Endothelial cell of umbilical vein (primary cell): ENCODE measurements around the gene SPINK6. TPM values are rescaled to one million over a fixed set of nuclear protein-coding genes. Genes with fewer than 3 reads are reported as not detected.

ENCODE experiments used
- BruUV-seq: library from RNA; stranded (reverse); fragments of 400-500 nt; replicated peaks from 2 replicates; lab custom pipeline; 2021; lab: Mats Ljungman, UMichigan
- CTCF ChIA-PET: fragments of 300-600, 350-600 bp; sonication (Branson Sonifier 250); formaldehyde crosslinking; loops from one replicate; lab custom pipeline; 2021; ENCODE audit warnings: antibody characterized with exemption, inconsistent platforms; lab: Charles Lee
- POLR2A ChIA-PET: fragments of 300-600, 350-600 bp; sonication (Branson Sonifier 250); formaldehyde crosslinking; loops from one replicate; lab custom pipeline; 2021; ENCODE audit warnings: antibody characterized with exemption, inconsistent platforms; lab: Charles Lee
- DNase-seq: peaks from one replicate; pipeline ENCODE4 v3.0.0-alpha.2; 2011; ENCODE audit warnings: low read depth, low spot score
- FAIRE-seq: peaks from 2 replicates; lab custom pipeline; 2011; peaks lifted over from hg19 to GRCh38; lab: Jason Lieb, UNC
- H2AFZ ChIP-seq: 2 replicates; pipeline ENCODE4 v1.6.0; 2012; ENCODE audit warnings: low read depth, low read length, control low read depth, inconsistent platforms
- H3K27ac ChIP-seq: 2 replicates; pipeline ENCODE4 v1.5.1; 2011; ENCODE audit warnings: low read depth, mild to moderate bottlenecking, control low read depth, low read length, moderate library complexity; ENCODE audit not compliant: insufficient read depth
- H3K27me3 ChIP-seq, 2 experiments: 2 replicates each; pipeline versions ENCODE4 v1.6.0 to v1.6.1; 2011; ENCODE audit warnings: low read length in 2 of 2, mixed read lengths in 1 of 2; ENCODE audit not compliant: control insufficient read depth in 2 of 2, insufficient read depth in 2 of 2
- H3K36me3 ChIP-seq, 2 experiments: 2 replicates in 1 of 2; 3 replicates in 1 of 2; pipeline ENCODE4 v1.5.1; 2011; ENCODE audit warnings: low read length in 2 of 2, mild to moderate bottlenecking in 1 of 2, moderate library complexity in 1 of 2; ENCODE audit not compliant: control insufficient read depth in 2 of 2, insufficient read depth in 2 of 2; ENCODE audit errors: extremely low read depth in 1 of 2
- H3K4me1 ChIP-seq: 3 replicates; pipeline ENCODE4 v1.5.1; 2011; ENCODE audit warnings: mild to moderate bottlenecking, low read length; ENCODE audit not compliant: control insufficient read depth, insufficient read depth; ENCODE audit errors: extremely low read depth
- H3K4me2 ChIP-seq: 2 replicates; pipeline ENCODE4 v1.6.1; 2011; ENCODE audit warnings: low read length, control low read depth, mixed read lengths; ENCODE audit not compliant: insufficient read depth
- H3K4me3 ChIP-seq, 3 experiments: fragments of 200-600 bp in 1 of 3; sonication (generic), shearing (Covaris generic) in 1 of 3; replicated peaks in 1 of 3; 2 replicates each; pipeline ENCODE4 v1.5.1; 2011 to 2016; ENCODE audit warnings: control low read depth in 3 of 3, low read length in 3 of 3, mild to moderate bottlenecking in 2 of 3, inconsistent platforms in 1 of 3, low read depth in 1 of 3, moderate library complexity in 1 of 3; ENCODE audit not compliant: insufficient read depth in 1 of 3
- H3K79me2 ChIP-seq: 2 replicates; pipeline ENCODE4 v1.6.0; 2012; ENCODE audit warnings: low read length, inconsistent platforms; ENCODE audit not compliant: control insufficient read depth, insufficient read depth
- H3K9ac ChIP-seq: replicated peaks from 2 replicates; pipeline ENCODE3; 2011; ENCODE audit warnings: low read length, control low read depth; ENCODE audit not compliant: insufficient read depth; ENCODE audit errors: extremely low read depth
- H3K9me1 ChIP-seq: replicated peaks from 3 replicates; pipeline ENCODE4 v1.6.0; 2011; ENCODE audit warnings: mild to moderate bottlenecking, low read length; ENCODE audit not compliant: control insufficient read depth, insufficient read depth; ENCODE audit errors: extremely low read depth
- H3K9me3 ChIP-seq: replicated peaks from 2 replicates; pipeline ENCODE4 v1.5.1; 2012; ENCODE audit warnings: low read length, inconsistent platforms; ENCODE audit not compliant: control insufficient read depth, insufficient read depth
- H4K20me1 ChIP-seq: replicated peaks from 2 replicates; pipeline ENCODE3; 2011; ENCODE audit warnings: mild to moderate bottlenecking, low read length; ENCODE audit not compliant: control insufficient read depth, insufficient read depth; ENCODE audit errors: extremely low read depth
- EZH2 ChIP-seq: IDR thresholded peaks from 2 replicates; pipeline ENCODE4 v1.6.1; 2012; ENCODE audit warnings: borderline replicate concordance, low read depth, mild to moderate bottlenecking, moderate library complexity, low read length, inconsistent platforms; ENCODE audit not compliant: severe bottlenecking
- FOS ChIP-seq: IDR thresholded peaks from 2 replicates; pipeline ENCODE4 v1.6.1; 2011; ENCODE audit warnings: mild to moderate bottlenecking, low read length, moderate library complexity, borderline replicate concordance; ENCODE audit not compliant: insufficient read depth
- GATA2 ChIP-seq: IDR thresholded peaks from 2 replicates; pipeline ENCODE4 v1.7.0; 2011; ENCODE audit warnings: low read depth, mild to moderate bottlenecking, moderate library complexity, mixed read lengths, low read length; ENCODE audit not compliant: insufficient read length, insufficient read depth
- JUN ChIP-seq: IDR thresholded peaks from 2 replicates; pipeline ENCODE4 v1.6.1; 2011; ENCODE audit warnings: borderline replicate concordance, low read depth; ENCODE audit not compliant: insufficient read length, insufficient read depth
- POLR2A ChIP-seq: IDR thresholded peaks from 2 replicates; pipeline ENCODE4 v1.6.1; 2012; ENCODE audit warnings: low read depth, mild to moderate bottlenecking, control low read depth, low read length
- POLR2AphosphoS5 ChIP-seq: IDR thresholded peaks from 2 replicates; pipeline ENCODE4 v1.6.1; 2012; ENCODE audit warnings: low read depth, mild to moderate bottlenecking, control low read depth, low read length, moderate library complexity; ENCODE audit not compliant: insufficient read depth
- dilution Hi-C: fragments of 300-500 bp; cut with MboI; formaldehyde crosslinking; loops from one replicate; pipeline ENCODE4 v1.15.0; 2019; ENCODE audit warnings: low sequenced_read_pairs; ENCODE audit not compliant: extremely low pct_ligation_motif_present
- intact Hi-C: fragments of 100-400 bp; cut with micrococcal nuclease; formaldehyde crosslinking; loops from one replicate; pipeline ENCODE4 v1.10.0; 2022
- polyA plus RNA-seq, 4 experiments: library from polyadenylated mRNA; depleted of rRNA in 3 of 4; stranded (reverse) in 3 of 4; unstranded in 1 of 4; fragments of >200 nt; gene quantifications; 2 replicates each; pipeline versions ENCODE4 v1.2.1 to v1.2.3, GENCODE V29; 2011 to 2012; ENCODE audit warnings: missing spikeins in 1 of 4
- total RNA-seq: library from RNA; stranded (reverse); gene quantifications from 2 replicates; pipeline ENCODE4 v1.2.3, GENCODE V29; 2021
- TF ChIP-seq, protein P1 (sequence below): IDR thresholded peaks from 2 replicates; pipeline ENCODE4 v1.6.1; 2011; ENCODE audit not compliant: insufficient read depth, insufficient read length

SPINK6 gene
- total and polyA plus RNA-seq, 2 donors (not counting 3 experiments of a cell fraction or from before 2014, with no cell fraction given) = not detected

- DNase-seq (no peak), FAIRE-seq (no peak)
- dilution Hi-C loops (no loop called here), intact Hi-C loops (no loop called here)
- Histone ChIP-seq H3K27me3 (no peaks in the 10 kb centered on the region), H3K4me2 (no peak overlapping the region), H3K9ac (no peak overlapping the region), H3K9me3 (no peaks in the 10 kb centered on the region), H3K79me2 (no peaks in the 10 kb centered on the region), H3K4me3 (no peak overlapping the region), H3K36me3 (no peaks in the 10 kb centered on the region), H2AFZ (no peak overlapping the region), H3K27ac (no peak overlapping the region), H3K4me1 (no peaks in the 10 kb centered on the region), H3K9me1 (no peaks in the 10 kb centered on the region), H4K20me1 (no peaks in the 10 kb centered on the region)
- no TSS peak for BruUV-seq
- CTCF ChIA-PET = no interaction called here
- TF ChIP-seq, protein P1, sequence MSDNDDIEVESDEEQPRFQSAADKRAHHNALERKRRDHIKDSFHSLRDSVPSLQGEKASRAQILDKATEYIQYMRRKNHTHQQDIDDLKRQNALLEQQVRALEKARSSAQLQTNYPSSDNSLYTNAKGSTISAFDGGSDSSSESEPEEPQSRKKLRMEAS = no peak
- TF ChIP-seq POLR2A (no peak), GATA2 (no peak), JUN (no peak), POLR2AphosphoS5 (no peak), FOS (no peak), EZH2 (no peak)
- POLR2A ChIA-PET = no interaction called here
These were observed 21.4 kb downstream of the SPINK6 start for GRCh38 chr5:148224117-148224742.

GRCh38 chr5:148228392-148228984, 25.6 kb downstream of the SPINK6 start:
- Histone ChIP-seq H2AFZ (no peak overlapping the region), H4K20me1 (no peaks in the 10 kb centered on the region), H3K9ac (no peak overlapping the region), H3K9me1 (no peaks in the 10 kb centered on the region), H3K36me3 (no peaks in the 10 kb centered on the region), H3K4me3 (no peak overlapping the region), H3K79me2 (no peaks in the 10 kb centered on the region), H3K9me3 (no peaks in the 10 kb centered on the region), H3K4me2 (no peak overlapping the region), H3K27ac (no peak overlapping the region), H3K4me1 (no peaks in the 10 kb centered on the region), H3K27me3 (no peaks in the 10 kb centered on the region)
- TF ChIP-seq POLR2AphosphoS5 = no peak
- no peak for TF ChIP-seq FOS
- DNase-seq = no peak
- ChIA-PET POLR2A (no interaction called here), CTCF (interaction anchor here (1.1 kb wide), 1 partner anchor 9 kb away, joined by 3 read pairs; no protein-coding TSS in a partner anchor)
- intact Hi-C loops (no loop called here), dilution Hi-C loops (no loop called here)
- no TSS peak for BruUV-seq
- FAIRE-seq = no peak
